H54 (cell line): ENCODE data around the gene CLEC10A.
"Not testable (repeated sequence)": the region's sequence is repeated elsewhere in the genome, so short reads cannot be mapped to it uniquely, and the experiment has no call there.

Source experiments
- DNase-seq: peaks from one replicate; pipeline ENCODE4 v3.0.0; 2011; ENCODE audit warnings: low spot score, mixed read lengths; ENCODE audit not compliant: insufficient read length
- FAIRE-seq: peaks from 3 replicates; lab custom pipeline; 2011; peaks lifted over from hg19 to GRCh38; lab: Jason Lieb, UNC
- POLR2A ChIP-seq: IDR thresholded peaks from 2 replicates; pipeline ENCODE4 v1.6.1; 2011; ENCODE audit warnings: low read depth, mild to moderate bottlenecking, low read length

CLEC10A gene

GRCh38 chr17:7072406-7072805 is 7.6 kb downstream of the CLEC10A start:
- DNase-seq (no peak), FAIRE-seq (no peak)
- no peak for TF ChIP-seq POLR2A

- no peak for FAIRE-seq
- TF ChIP-seq POLR2A = no peak
- no peak for DNase-seq
These were observed 9.3 kb downstream of the CLEC10A start for GRCh38 chr17:7070712-7071111.

GRCh38 chr17:7068268-7068667 is 11.8 kb downstream of the CLEC10A start:
- FAIRE-seq = no peak
- TF ChIP-seq POLR2A = no peak
- no peak for DNase-seq

GRCh38 chr17:7067198-7067597 is 12.9 kb downstream of the CLEC10A start:
- no peak for DNase-seq
- no peak for FAIRE-seq
- no peak for TF ChIP-seq POLR2A

- FAIRE-seq = no peak
- DNase-seq = no peak
- no peak for TF ChIP-seq POLR2A
These were observed 15.8 kb downstream of the CLEC10A start for GRCh38 chr17:7064261-7064660.

- no peak for TF ChIP-seq POLR2A
- no peak for FAIRE-seq
- DNase-seq = no peak
These were observed 16.4 kb downstream of the CLEC10A start for GRCh38 chr17:7063518-7064094.

GRCh38 chr17:7060165-7060891 is 19.7 kb downstream of the CLEC10A start:
- FAIRE-seq (peak; percentile 83), DNase-seq (peak; percentile 76)
- no peak for TF ChIP-seq POLR2A

- no peak for TF ChIP-seq POLR2A
- FAIRE-seq (no peak), DNase-seq (no peak)
These were observed 21.1 kb downstream of the CLEC10A start for GRCh38 chr17:7058831-7059447.

GRCh38 chr17:7056386-7056785 is 23.7 kb downstream of the CLEC10A start:
- TF ChIP-seq POLR2A = no peak
- no peak for FAIRE-seq
- no peak for DNase-seq

GRCh38 chr17:7050583-7050982 is 29.5 kb downstream of the CLEC10A start:
- not testable (repeated sequence) for FAIRE-seq, DNase-seq

GRCh38 chr17:7048968-7049367 is 31.1 kb downstream of the CLEC10A start:
- FAIRE-seq = no peak
- DNase-seq = no peak
- TF ChIP-seq POLR2A = no peak

- no peak for TF ChIP-seq POLR2A
- DNase-seq = no peak
- no peak for FAIRE-seq
These were observed 32.5 kb downstream of the CLEC10A start for GRCh38 chr17:7047566-7047965.

- not testable (repeated sequence) for FAIRE-seq, DNase-seq
These were observed 33.2 kb downstream of the CLEC10A start for GRCh38 chr17:7046725-7047397.

- DNase-seq = no peak
- no peak for FAIRE-seq
- no peak for TF ChIP-seq POLR2A
These were observed 33.8 kb downstream of the CLEC10A start for GRCh38 chr17:7046127-7046724.
